ENCODE measurements around the gene EFCAB13. TPM values are rescaled to one million over a fixed set of nuclear protein-coding genes. Genes with fewer than 3 reads are reported as not detected.

EFCAB13 gene
- total RNA-seq (2014; rRNA removed; shearing (Covaris generic)) = 2.5 and 3.1 TPM in 2 replicates

GRCh38 chr17:47323382-47324223, at the start of gene EFCAB13:
Gene EFCAB13, plus strand, starts transcription at chr17:47323955. Its CDS starts 4,399 bp downstream, at chr17:47328354.
- DNase-seq (ENCODE audit: low read depth) = peak; percentile 81

GRCh38 chr17:47274319-47275069, 49.3 kb upstream of the EFCAB13 start:
- no peak for DNase-seq (ENCODE audit: low read depth)

GRCh38 chr17:47275245-47275984, 48.3 kb upstream of the EFCAB13 start:
- DNase-seq (ENCODE audit: low read depth) = peak; percentile 81

- peak; percentile 26 for DNase-seq (ENCODE audit: low read depth)
Observed at GRCh38 chr17:47276444-47276843, 47.3 kb upstream of the EFCAB13 start.

GRCh38 chr17:47276868-47277267, 46.9 kb upstream of the EFCAB13 start:
- DNase-seq (ENCODE audit: low read depth) = peak; percentile 91

GRCh38 chr17:47277921-47278320, 45.8 kb upstream of the EFCAB13 start:
- DNase-seq (ENCODE audit: low read depth) = no peak

GRCh38 chr17:47278561-47278960, 45.2 kb upstream of the EFCAB13 start:
- peak; percentile 53 for DNase-seq (ENCODE audit: low read depth)

- peak; percentile 100 for DNase-seq (ENCODE audit: low read depth)
Observed at GRCh38 chr17:47279062-47279801, 44.5 kb upstream of the EFCAB13 start.

- peak; percentile 83 for DNase-seq (ENCODE audit: low read depth)
Observed at GRCh38 chr17:47280072-47280811, 43.5 kb upstream of the EFCAB13 start.

GRCh38 chr17:47281216-47281615, 42.5 kb upstream of the EFCAB13 start:
- DNase-seq (ENCODE audit: low read depth) = peak; percentile 15

GRCh38 chr17:47285003-47285402, 38.8 kb upstream of the EFCAB13 start:
- DNase-seq (ENCODE audit: low read depth) = no peak

GRCh38 chr17:47286198-47286914, 37.4 kb upstream of the EFCAB13 start:
- DNase-seq (ENCODE audit: low read depth) = no peak

- DNase-seq (ENCODE audit: low read depth) = no peak
Observed at GRCh38 chr17:47287068-47287467, 36.7 kb upstream of the EFCAB13 start.

- no peak for DNase-seq (ENCODE audit: low read depth)
Observed at GRCh38 chr17:47287639-47288038, 36.1 kb upstream of the EFCAB13 start.

GRCh38 chr17:47288531-47289116, 35.1 kb upstream of the EFCAB13 start:
- DNase-seq (ENCODE audit: low read depth) = peak; percentile 28

- DNase-seq (ENCODE audit: low read depth) = no peak
Observed at GRCh38 chr17:47289302-47289701, 34.5 kb upstream of the EFCAB13 start.

GRCh38 chr17:47290870-47291241, 32.9 kb upstream of the EFCAB13 start:
- no peak for DNase-seq (ENCODE audit: low read depth)

GRCh38 chr17:47291242-47291873, 32.4 kb upstream of the EFCAB13 start:
- no peak for DNase-seq (ENCODE audit: low read depth)

- no peak for DNase-seq (ENCODE audit: low read depth)
Observed at GRCh38 chr17:47292206-47292605, 31.5 kb upstream of the EFCAB13 start.
